ENCODE data around the gene ARHGAP40. TPM values are rescaled to one million over a fixed set of nuclear protein-coding genes. Genes with fewer than 3 reads are reported as not detected.

Gene ARHGAP40
- total RNA-seq, 1 donor from 2014 or later, result not detected

GRCh38 chr20:38583306-38583705, 18.3 kb upstream of the ARHGAP40 start:
- Histone ChIP-seq H3K4me3 (no peak overlapping the region), H3K9me3 (replicated peaks) (no peaks in the 10 kb centered on the region), H3K4me1 (peaks cover 31% of the 10 kb centered on the region), H3K36me3 (no peaks in the 10 kb centered on the region), H3K27ac (replicated peaks) (no peak overlapping the region), H3K27me3 (ENCODE audit: low read depth) (peaks cover 9% of the 10 kb centered on the region)
- TF ChIP-seq CTCF (IDR thresholded peaks at IDR 0.05; ENCODE audit: borderline replicate concordance), result no peak
- intact Hi-C loops (cut with micrococcal nuclease), result no loop called here
- no peak for DNase-seq

- TF ChIP-seq CTCF (IDR thresholded peaks at IDR 0.05; ENCODE audit: borderline replicate concordance), result no peak
- peaks cover 24% of the 10 kb centered on the region for H3K4me1 ChIP-seq
- H3K27me3 ChIP-seq (ENCODE audit: low read depth), result peaks cover 9% of the 10 kb centered on the region
- intact Hi-C loops (cut with micrococcal nuclease), result no loop called here
- no peak for DNase-seq
- H3K9me3 ChIP-seq (replicated peaks), result no peaks in the 10 kb centered on the region
- no peak overlapping the region for H3K27ac ChIP-seq (replicated peaks)
- H3K36me3 ChIP-seq, result no peaks in the 10 kb centered on the region
- H3K4me3 ChIP-seq, result no peak overlapping the region
These were observed 17.4 kb upstream of the ARHGAP40 start for GRCh38 chr20:38584099-38584763.

- TF ChIP-seq CTCF (IDR thresholded peaks at IDR 0.05; ENCODE audit: borderline replicate concordance), result no peak
- Histone ChIP-seq H3K4me1 (peaks cover 11% of the 10 kb centered on the region), H3K36me3 (no peaks in the 10 kb centered on the region), H3K4me3 (no peak overlapping the region), H3K9me3 (replicated peaks) (no peaks in the 10 kb centered on the region), H3K27ac (replicated peaks) (no peak overlapping the region), H3K27me3 (ENCODE audit: low read depth) (peaks cover 16% of the 10 kb centered on the region)
- intact Hi-C loops (cut with micrococcal nuclease), result no loop called here
- DNase-seq, result no peak
These were observed 16.0 kb upstream of the ARHGAP40 start for GRCh38 chr20:38585404-38586180.

GRCh38 chr20:38586181-38586525, 15.5 kb upstream of the ARHGAP40 start:
- H3K36me3 ChIP-seq, result no peaks in the 10 kb centered on the region
- DNase-seq, result no peak
- no peaks in the 10 kb centered on the region for H3K9me3 ChIP-seq (replicated peaks)
- TF ChIP-seq CTCF (IDR thresholded peaks at IDR 0.05; ENCODE audit: borderline replicate concordance), result no peak
- no peak overlapping the region for H3K4me3 ChIP-seq
- H3K27me3 ChIP-seq (ENCODE audit: low read depth), result peaks cover 21% of the 10 kb centered on the region
- no peak overlapping the region for H3K27ac ChIP-seq (replicated peaks)
- H3K4me1 ChIP-seq, result peaks cover 5% of the 10 kb centered on the region
- intact Hi-C loops (cut with micrococcal nuclease), result no loop called here

- no peak overlapping the region for H3K4me3 ChIP-seq
- no peaks in the 10 kb centered on the region for H3K9me3 ChIP-seq (replicated peaks)
- no peak overlapping the region for H3K27ac ChIP-seq (replicated peaks)
- no peak for TF ChIP-seq CTCF (IDR thresholded peaks at IDR 0.05; ENCODE audit: borderline replicate concordance)
- peaks cover 30% of the 10 kb centered on the region for H3K27me3 ChIP-seq (ENCODE audit: low read depth)
- intact Hi-C loops (cut with micrococcal nuclease), result no loop called here
- no peaks in the 10 kb centered on the region for H3K36me3 ChIP-seq
- no peak for DNase-seq
- no peaks in the 10 kb centered on the region for H3K4me1 ChIP-seq
These were observed 13.3 kb upstream of the ARHGAP40 start for GRCh38 chr20:38588303-38588702.
